IMR-90 (cell line): ENCODE measurements around the gene RIPK1. TPM values are rescaled to one million over a fixed set of nuclear protein-coding genes. Genes with fewer than 3 reads are reported as not detected.

ENCODE experiments used
- ATAC-seq: fragments of 200-7000 bp; cut with Tn5 transposase; 2 replicates; pipeline ENCODE4 v1.9.1; 2020; ENCODE audit warnings: low read depth, mild to moderate bottlenecking, moderate library complexity
- BruUV-seq: library from RNA; stranded (reverse); fragments of 400-500 nt; replicated peaks from 2 replicates; lab custom pipeline; 2021; lab: Mats Ljungman, UMichigan
- CTCF ChIA-PET: fragments of 300-600 bp; formaldehyde crosslinking; extraction: SDS; loops from one replicate; lab custom pipeline; 2021; ENCODE audit warnings: antibody characterized with exemption; lab: Yijun Ruan, JAX
- POLR2A ChIA-PET: fragments of 300-600 bp; sonication (Branson Sonifier 250); formaldehyde crosslinking; loops from one replicate; lab custom pipeline; 2022; ENCODE audit warnings: antibody characterized with exemption; ENCODE audit not compliant: unreplicated experiment; lab: Charles Lee
- DNase-seq: peaks from one replicate; pipeline ENCODE4 v3.0.0; 2013
- H2AFZ ChIP-seq: replicated peaks from 2 replicates; pipeline ENCODE3; 2013; ENCODE audit warnings: low read length, mild to moderate bottlenecking; ENCODE audit not compliant: poor library complexity
- H2AK5ac ChIP-seq: 2 replicates; pipeline ENCODE4 v1.6.1; 2013; ENCODE audit warnings: low read depth, low read length, inconsistent platforms
- H2AK9ac ChIP-seq: replicated peaks from 2 replicates; pipeline ENCODE3; 2013; ENCODE audit warnings: mild to moderate bottlenecking, low read depth, low read length, moderate library complexity; ENCODE audit not compliant: poor library complexity
- H2BK120ac ChIP-seq: 2 replicates; pipeline ENCODE4 v1.6.1; 2013; ENCODE audit warnings: low read depth, low read length, inconsistent platforms
- H2BK15ac ChIP-seq: 3 replicates; pipeline ENCODE4 v1.6.1; 2013; ENCODE audit warnings: low read depth, low read length, inconsistent platforms
- H2BK20ac ChIP-seq: 2 replicates; pipeline ENCODE4 v1.6.1; 2013; ENCODE audit warnings: low read depth, mild to moderate bottlenecking, inconsistent platforms, low read length, moderate library complexity
- H2BK5ac ChIP-seq: 2 replicates; pipeline ENCODE4 v1.6.1; 2013; ENCODE audit warnings: mild to moderate bottlenecking, low read depth, low read length, inconsistent platforms; ENCODE audit not compliant: poor library complexity, severe bottlenecking
- H3K14ac ChIP-seq: replicated peaks from 2 replicates; pipeline ENCODE4 v1.6.1; 2013; ENCODE audit warnings: low read depth, low read length, inconsistent platforms
- H3K18ac ChIP-seq: 2 replicates; pipeline ENCODE4 v1.6.1; 2013; ENCODE audit warnings: low read depth, low read length, control low read depth
- H3K23ac ChIP-seq: 2 replicates; pipeline ENCODE4 v1.6.1; 2013; ENCODE audit warnings: low read depth, low read length, inconsistent platforms
- H3K27ac ChIP-seq: 2 replicates; pipeline ENCODE4 v1.5.1; 2013; ENCODE audit warnings: mild to moderate bottlenecking, control low read depth, low read length; ENCODE audit not compliant: insufficient read depth
- H3K27me3 ChIP-seq: 2 replicates; pipeline ENCODE4 v1.6.1; 2013; ENCODE audit warnings: low read length; ENCODE audit not compliant: control insufficient read depth, insufficient read depth
- H3K36me3 ChIP-seq: 2 replicates; pipeline ENCODE4 v1.6.1; 2013; ENCODE audit warnings: low read length, mixed read lengths; ENCODE audit not compliant: control insufficient read depth, insufficient read depth
- H3K4ac ChIP-seq: 2 replicates; pipeline ENCODE4 v1.6.1; 2013; ENCODE audit warnings: low read depth, low read length, inconsistent platforms
- H3K4me1 ChIP-seq: 2 replicates; pipeline ENCODE4 v1.6.1; 2013; ENCODE audit warnings: low read length, mixed read lengths; ENCODE audit not compliant: control insufficient read depth, insufficient read depth
- H3K4me2 ChIP-seq: 2 replicates; pipeline ENCODE4 v1.6.1; 2013; ENCODE audit warnings: low read depth, mild to moderate bottlenecking, control low read depth, low read length, moderate library complexity
- H3K4me3 ChIP-seq: 2 replicates; pipeline ENCODE4 v1.5.1; 2013; ENCODE audit warnings: low read depth, mild to moderate bottlenecking, control low read depth, low read length, moderate library complexity; ENCODE audit not compliant: insufficient read depth
- H3K56ac ChIP-seq: 2 replicates; pipeline ENCODE4 v1.6.1; 2013; ENCODE audit warnings: low read length, inconsistent platforms; ENCODE audit not compliant: insufficient read depth; ENCODE audit errors: extremely low read depth
- H3K79me1 ChIP-seq, 2 experiments: 2 replicates each; pipeline ENCODE4 v1.6.1; 2013; ENCODE audit warnings: low read length in 2 of 2, inconsistent platforms in 1 of 2, low read depth in 1 of 2
- H3K9ac ChIP-seq: 2 replicates; pipeline ENCODE4 v1.6.1; 2013; ENCODE audit warnings: low read depth, low read length, control low read depth
- H3K9me1 ChIP-seq: 2 replicates; pipeline ENCODE4 v1.6.1; 2013; ENCODE audit warnings: low read length, inconsistent platforms; ENCODE audit not compliant: insufficient read depth
- H3K9me3 ChIP-seq: 2 replicates; pipeline ENCODE4 v1.6.1; 2013; ENCODE audit warnings: low read length; ENCODE audit not compliant: control insufficient read depth, insufficient read depth
- H4K20me1 ChIP-seq: 2 replicates; pipeline ENCODE4 v1.6.1; 2013; ENCODE audit warnings: low read length, inconsistent platforms; ENCODE audit not compliant: insufficient read depth
- H4K5ac ChIP-seq: 2 replicates; pipeline ENCODE4 v1.6.1; 2013; ENCODE audit warnings: mild to moderate bottlenecking, low read depth, low read length, control low read depth
- H4K8ac ChIP-seq, 2 experiments: 2 replicates each; pipeline ENCODE4 v1.6.1; 2013; ENCODE audit warnings: low read depth in 2 of 2, low read length in 2 of 2, control low read depth in 1 of 2, inconsistent platforms in 1 of 2
- H4K91ac ChIP-seq: 2 replicates; pipeline ENCODE4 v1.6.1; 2013; ENCODE audit warnings: low read depth, low read length, inconsistent platforms; ENCODE audit not compliant: insufficient read depth
- CEBPB ChIP-seq: IDR thresholded peaks from 2 replicates; pipeline ENCODE4 v1.6.1; 2012; ENCODE audit warnings: low read depth, low read length, improper control_type of control experiment
- CHD1 ChIP-seq: IDR thresholded peaks from 2 replicates; pipeline ENCODE4 v1.6.1; 2012; ENCODE audit warnings: low read depth, low read length, improper control_type of control experiment
- FOS ChIP-seq: fragments of 150-350 bp; IDR thresholded peaks from 2 replicates; pipeline ENCODE4 v1.6.1; 2016; ENCODE audit warnings: low read depth, low read length
- MAFK ChIP-seq: IDR thresholded peaks from 2 replicates; pipeline ENCODE4 v1.6.1; 2012; ENCODE audit warnings: low read depth, low read length, improper control_type of control experiment
- MAZ ChIP-seq: IDR thresholded peaks from 2 replicates; pipeline ENCODE4 v1.6.1; 2012; ENCODE audit warnings: low read depth, mild to moderate bottlenecking, low read length, improper control_type of control experiment, moderate library complexity, borderline replicate concordance
- MXI1 ChIP-seq: IDR thresholded peaks from 2 replicates; pipeline ENCODE4 v1.6.1; 2012; ENCODE audit warnings: low read depth, mild to moderate bottlenecking, low read length, moderate library complexity, borderline replicate concordance
- NFE2L2 ChIP-seq: fragments of 150-350 bp; IDR thresholded peaks from 2 replicates; pipeline ENCODE4 v1.6.1; 2016; ENCODE audit warnings: low read depth, mild to moderate bottlenecking, low read length
- POLR2A ChIP-seq: IDR thresholded peaks from 2 replicates; pipeline ENCODE4 v1.6.1; 2012; ENCODE audit warnings: mild to moderate bottlenecking, low read depth, low read length
- RAD21 ChIP-seq: IDR thresholded peaks from 2 replicates; pipeline ENCODE4 v1.6.1; 2012; ENCODE audit warnings: low read length, improper control_type of control experiment
- RCOR1 ChIP-seq: IDR thresholded peaks from 2 replicates; pipeline ENCODE4 v1.6.1; 2012; ENCODE audit warnings: mild to moderate bottlenecking, low read length, improper control_type of control experiment; ENCODE audit not compliant: insufficient replicate concordance
- RFX5 ChIP-seq: IDR thresholded peaks from 2 replicates; pipeline ENCODE4 v1.8.0; 2012; ENCODE audit warnings: low read depth, mild to moderate bottlenecking, low read length, moderate library complexity
- WGBS, 2 experiments: methylation state at CpG; one replicate each; pipeline versions ENCODE4 v1.1.5 to v1.1.7; 2013; ENCODE audit warnings: missing lambda C conversion rate in 2 of 2; ENCODE audit not compliant: insufficient read length in 1 of 2; ENCODE audit errors: extremely low coverage in 2 of 2; 5-methylcytosine and 5-hydroxymethylcytosine counted together
- dilution Hi-C: fragments of 300-500 bp; cut with HindIII; formaldehyde crosslinking; loops from one replicate; pipeline ENCODE4 v1.14.3; 2018; ENCODE audit warnings: low sequenced_read_pairs; ENCODE audit not compliant: unreplicated experiment
- in situ Hi-C: fragments of 300-500 bp; cut with MboI; formaldehyde crosslinking; loops from 3 replicates; pipeline ENCODE4 v1.14.3; 2019; ENCODE audit warnings: low sequenced_read_pairs, inconsistent platforms, mixed read lengths
- intact Hi-C: fragments of 100-400 bp; cut with micrococcal nuclease; formaldehyde crosslinking; loops from 2 replicates; pipeline ENCODE4 v1.10.0; 2022
- polyA plus RNA-seq, 3 experiments: library from polyadenylated mRNA; depleted of rRNA; stranded (reverse); fragments of >200 nt; gene quantifications; 2 replicates each; pipeline ENCODE4 v1.2.3, GENCODE V29; 2012; ENCODE audit warnings: low replicate concordance in 1 of 3
- total RNA-seq: library from RNA; depleted of rRNA; stranded (reverse); fragments of >200 nt; gene quantifications from 2 replicates; pipeline ENCODE4 v1.2.3, GENCODE V29; 2012
- TF ChIP-seq, protein P1 (sequence below): fragments of 150-350 bp; IDR thresholded peaks from 2 replicates; pipeline ENCODE4 v1.6.1; 2016; ENCODE audit warnings: low read depth, mild to moderate bottlenecking, low read length, moderate library complexity, borderline replicate concordance
- TF ChIP-seq, protein P2 (sequence below): conservative IDR thresholded peaks from 2 replicates; pipeline ENCODE4 v1.5.1; 2012; ENCODE audit warnings: mild to moderate bottlenecking, low read depth, low read length, improper control_type of control experiment

RIPK1 gene
- total and polyA plus RNA-seq, 2 of the 4 experiments (the other 2 are of a cell fraction): 12.6 to 25.6 TPM

DNA sequence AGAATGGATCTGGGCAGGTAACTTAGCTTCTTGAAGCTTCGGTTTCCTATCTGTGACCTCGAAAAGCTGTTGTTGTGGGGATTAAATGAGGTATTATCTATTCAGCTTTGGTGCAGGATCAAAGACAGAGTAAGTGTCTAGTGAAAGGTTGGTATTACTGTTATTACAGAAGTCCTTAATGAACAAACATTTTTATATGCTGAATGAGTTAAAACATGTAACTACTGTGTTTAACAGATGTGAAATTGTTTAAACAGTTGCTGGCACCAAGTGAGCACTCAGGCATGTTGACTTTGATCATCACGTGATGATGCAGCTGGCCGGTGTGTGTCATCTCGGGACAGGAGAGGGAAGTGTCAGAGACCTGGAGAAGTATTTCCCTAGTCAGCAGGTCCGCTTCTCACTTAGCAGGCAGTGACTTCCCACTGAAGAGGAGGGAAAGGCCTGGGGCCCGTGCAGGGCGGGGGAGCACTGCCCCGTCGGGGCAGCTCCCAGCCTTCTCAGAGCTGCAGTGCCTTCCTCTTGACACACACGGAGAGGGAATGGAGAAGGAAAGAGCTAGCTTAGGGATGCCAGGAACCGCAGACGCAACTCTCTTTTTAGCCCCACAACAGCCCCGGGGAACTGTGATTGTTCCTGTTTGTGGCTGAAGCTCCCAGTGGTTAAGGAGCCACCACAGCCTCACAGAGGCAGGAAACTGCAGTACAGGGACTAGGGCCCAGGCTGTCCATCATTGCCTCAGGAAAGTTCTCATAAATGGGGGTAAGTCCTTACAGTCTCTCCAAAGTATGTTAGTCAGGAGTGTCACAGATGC is 71.0 kb downstream of the RIPK1 start:
- Histone ChIP-seq H3K9me1 (peaks cover 12% of the 10 kb centered on the region; the same call in 1 of the 2 replicates), H3K56ac (no peak overlapping the region), H3K27ac (peak overlapping the region; percentile 11; the same call in 1 of the 2 replicates), H2AK9ac (peak overlapping the region; percentile 33), H4K8ac (no peak overlapping the region), H3K79me1 (no peaks in the 10 kb centered on the region; a peak in 1 of 4 replicates), H4K5ac (no peak overlapping the region), H3K9ac (no peak overlapping the region), H3K4ac (peak overlapping the region; percentile 21; the same call in 1 of the 2 replicates), H3K36me3 (peaks cover 16% of the 10 kb centered on the region; the same call in 1 of the 2 replicates), H2BK20ac (peak overlapping the region; percentile 38; the same call in 1 of the 2 replicates), H2BK5ac (peak overlapping the region; percentile 44), H3K23ac (no peak overlapping the region), H2AFZ (peak overlapping the region; percentile 60), H3K4me2 (peak overlapping the region; percentile 8; the same call in 1 of the 2 replicates), H3K14ac (peak overlapping the region; percentile 25; the same call in 1 of the 2 replicates), H4K91ac (peak overlapping the region; percentile 6; the same call in 1 of the 2 replicates), H3K18ac (no peak overlapping the region; the same call in 1 of the 2 replicates), H2BK120ac (peak overlapping the region; percentile 44), H3K4me1 (peaks cover 14% of the 10 kb centered on the region), H4K20me1 (no peaks in the 10 kb centered on the region), H3K27me3 (no peaks in the 10 kb centered on the region), H2BK15ac (0 out of 3 replicates have a peak overlapping the region, but pooled peaks have one; percentile 6), H3K9me3 (no peaks in the 10 kb centered on the region), H3K4me3 (no peak overlapping the region), H2AK5ac (peak overlapping the region; percentile 2; the same call in 1 of the 2 replicates)
- no TSS peak for BruUV-seq
- ATAC-seq: peak; percentile 85
- in situ Hi-C loops (loop anchor here (25.0 kb wide), 1 partner anchor 598 kb away; no protein-coding TSS in a partner anchor), intact Hi-C loops (no loop called here), dilution Hi-C loops (no loop called here)
- DNase-seq: peak; percentile 91
- no CpG with 5 or more reads among the region's 14 CpGs for WGBS, 2 experiments
- POLR2A ChIA-PET: interaction anchor here (1.0 kb wide), 1 partner anchor 12 kb away, joined by 3 read pairs; no protein-coding TSS in a partner anchor
- CTCF ChIA-PET: interaction anchor here (1.0 to 1.3 kb wide), 2 partner anchors 16 to 70 kb away, joined by 3 read pairs; no protein-coding TSS in a partner anchor
- no peak for TF ChIP-seq NFE2L2
- no peak for TF ChIP-seq CHD1
- TF ChIP-seq MAZ: no peak
- TF ChIP-seq, protein P1, sequence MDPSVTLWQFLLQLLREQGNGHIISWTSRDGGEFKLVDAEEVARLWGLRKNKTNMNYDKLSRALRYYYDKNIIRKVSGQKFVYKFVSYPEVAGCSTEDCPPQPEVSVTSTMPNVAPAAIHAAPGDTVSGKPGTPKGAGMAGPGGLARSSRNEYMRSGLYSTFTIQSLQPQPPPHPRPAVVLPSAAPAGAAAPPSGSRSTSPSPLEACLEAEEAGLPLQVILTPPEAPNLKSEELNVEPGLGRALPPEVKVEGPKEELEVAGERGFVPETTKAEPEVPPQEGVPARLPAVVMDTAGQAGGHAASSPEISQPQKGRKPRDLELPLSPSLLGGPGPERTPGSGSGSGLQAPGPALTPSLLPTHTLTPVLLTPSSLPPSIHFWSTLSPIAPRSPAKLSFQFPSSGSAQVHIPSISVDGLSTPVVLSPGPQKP: no peak
- no peak for TF ChIP-seq RCOR1
- peak; percentile 71 for TF ChIP-seq MAFK
- TF ChIP-seq CEBPB: no peak
- no peak for TF ChIP-seq POLR2A
- peak; percentile 33; the same call in 1 of the 2 replicates for TF ChIP-seq FOS
- TF ChIP-seq MXI1: no peak
- peak; percentile 9; the same call in 1 of the 2 replicates for TF ChIP-seq RAD21
- TF ChIP-seq RFX5: no peak
- TF ChIP-seq, protein P2, sequence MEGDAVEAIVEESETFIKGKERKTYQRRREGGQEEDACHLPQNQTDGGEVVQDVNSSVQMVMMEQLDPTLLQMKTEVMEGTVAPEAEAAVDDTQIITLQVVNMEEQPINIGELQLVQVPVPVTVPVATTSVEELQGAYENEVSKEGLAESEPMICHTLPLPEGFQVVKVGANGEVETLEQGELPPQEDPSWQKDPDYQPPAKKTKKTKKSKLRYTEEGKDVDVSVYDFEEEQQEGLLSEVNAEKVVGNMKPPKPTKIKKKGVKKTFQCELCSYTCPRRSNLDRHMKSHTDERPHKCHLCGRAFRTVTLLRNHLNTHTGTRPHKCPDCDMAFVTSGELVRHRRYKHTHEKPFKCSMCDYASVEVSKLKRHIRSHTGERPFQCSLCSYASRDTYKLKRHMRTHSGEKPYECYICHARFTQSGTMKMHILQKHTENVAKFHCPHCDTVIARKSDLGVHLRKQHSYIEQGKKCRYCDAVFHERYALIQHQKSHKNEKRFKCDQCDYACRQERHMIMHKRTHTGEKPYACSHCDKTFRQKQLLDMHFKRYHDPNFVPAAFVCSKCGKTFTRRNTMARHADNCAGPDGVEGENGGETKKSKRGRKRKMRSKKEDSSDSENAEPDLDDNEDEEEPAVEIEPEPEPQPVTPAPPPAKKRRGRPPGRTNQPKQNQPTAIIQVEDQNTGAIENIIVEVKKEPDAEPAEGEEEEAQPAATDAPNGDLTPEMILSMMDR: no peak
